ENCODE measurements around the gene UEVLD. TPM values are rescaled to one million over a fixed set of nuclear protein-coding genes. Genes with fewer than 3 reads are reported as not detected.

The UEVLD gene
- polyA plus RNA-seq, 1 donor from 2014 or later, result 11.3 TPM

- H3K36me3 ChIP-seq (ENCODE audit: insufficient read depth, low read length), result peaks cover 7% of the 10 kb centered on the region
- H3K79me2 ChIP-seq (replicated peaks; ENCODE audit: insufficient read depth, low read length), result no peaks in the 10 kb centered on the region
- TF ChIP-seq REST (IDR thresholded peaks at IDR 0.05; ENCODE audit: borderline replicate concordance) (no peak), SMC3 (conservative IDR thresholded peaks at IDR 0.05; ENCODE audit: poor library complexity) (no peak), TAF1 (IDR thresholded peaks at IDR 0.05; ENCODE audit: low read depth) (no peak)
- H3F3A ChIP-seq (ENCODE audit: insufficient read depth, low read length, poor library complexity, severe bottlenecking), result no peaks in the 10 kb centered on the region
- no peak overlapping the region for H2AFZ ChIP-seq (ENCODE audit: low read depth, low read length)
- no peak overlapping the region for H3K27ac ChIP-seq (ENCODE audit: low read length)
- no peaks in the 10 kb centered on the region for H3K9me3 ChIP-seq (ENCODE audit: low read length)
- H3K4me3 ChIP-seq (ENCODE audit: low read length), result no peak overlapping the region
- no peaks in the 10 kb centered on the region for H4K20me1 ChIP-seq (ENCODE audit: insufficient read depth)
- no peaks in the 10 kb centered on the region for H3K9me2 ChIP-seq (ENCODE audit: insufficient read depth, low read length)
- no peaks in the 10 kb centered on the region for H3K27me3 ChIP-seq (ENCODE audit: insufficient read depth, low read depth, low read length)
- no peak overlapping the region for H3K9ac ChIP-seq (ENCODE audit: low read length)
- no peak overlapping the region for H3K4me2 ChIP-seq (ENCODE audit: low read length)
These were observed 92.8 kb downstream of the UEVLD start for GRCh38 chr11:18495703-18496102.

- Histone ChIP-seq H3K27ac (ENCODE audit: low read length) (no peak overlapping the region), H3K79me2 (replicated peaks; ENCODE audit: insufficient read depth, low read length) (no peaks in the 10 kb centered on the region), H3K27me3 (ENCODE audit: insufficient read depth, low read depth, low read length) (no peaks in the 10 kb centered on the region), H3F3A (ENCODE audit: insufficient read depth, low read length, poor library complexity, severe bottlenecking) (no peaks in the 10 kb centered on the region), H3K9me2 (ENCODE audit: insufficient read depth, low read length) (no peaks in the 10 kb centered on the region), H4K20me1 (ENCODE audit: insufficient read depth) (no peaks in the 10 kb centered on the region), H3K9me3 (ENCODE audit: low read length) (no peaks in the 10 kb centered on the region), H2AFZ (ENCODE audit: low read depth, low read length) (no peak overlapping the region), H3K36me3 (ENCODE audit: insufficient read depth, low read length) (peaks cover 6% of the 10 kb centered on the region), H3K4me2 (ENCODE audit: low read length) (no peak overlapping the region), H3K4me3 (ENCODE audit: low read length) (no peak overlapping the region), H3K9ac (ENCODE audit: low read length) (no peak overlapping the region)
- TF ChIP-seq POLR2AphosphoS5 (IDR thresholded peaks at IDR 0.05) (no peak), CTCF (IDR thresholded peaks at IDR 0.05; ENCODE audit: poor library complexity, severe bottlenecking) (no peak)
These were observed 93.3 kb downstream of the UEVLD start for GRCh38 chr11:18495271-18495670.

GRCh38 chr11:18493310-18493709, 95.2 kb downstream of the UEVLD start:
- no peak overlapping the region for H3K27ac ChIP-seq (ENCODE audit: low read length)
- no peak overlapping the region for H2AFZ ChIP-seq (ENCODE audit: low read depth, low read length)
- H3K36me3 ChIP-seq (ENCODE audit: insufficient read depth, low read length), result no peaks in the 10 kb centered on the region
- no peak overlapping the region for H3K9ac ChIP-seq (ENCODE audit: low read length)
- no peak overlapping the region for H3K4me3 ChIP-seq (ENCODE audit: low read length)
- no peaks in the 10 kb centered on the region for H3K9me2 ChIP-seq (ENCODE audit: insufficient read depth, low read length)
- no peaks in the 10 kb centered on the region for H3K79me2 ChIP-seq (replicated peaks; ENCODE audit: insufficient read depth, low read length)
- no peaks in the 10 kb centered on the region for H3K9me3 ChIP-seq (ENCODE audit: low read length)
- no peaks in the 10 kb centered on the region for H3F3A ChIP-seq (ENCODE audit: insufficient read depth, low read length, poor library complexity, severe bottlenecking)
- H3K4me2 ChIP-seq (ENCODE audit: low read length), result no peak overlapping the region
- no peaks in the 10 kb centered on the region for H4K20me1 ChIP-seq (ENCODE audit: insufficient read depth)
- no peaks in the 10 kb centered on the region for H3K27me3 ChIP-seq (ENCODE audit: insufficient read depth, low read depth, low read length)
- TF ChIP-seq CTCF (IDR thresholded peaks at IDR 0.05; ENCODE audit: poor library complexity, severe bottlenecking) (no peak), EP300 (conservative IDR thresholded peaks at IDR 0.05; ENCODE audit: poor library complexity, severe bottlenecking) (no peak), POLR2AphosphoS5 (IDR thresholded peaks at IDR 0.05) (no peak), SMC3 (conservative IDR thresholded peaks at IDR 0.05; ENCODE audit: poor library complexity) (no peak), REST (IDR thresholded peaks at IDR 0.05; ENCODE audit: borderline replicate concordance) (no peak), MXI1 (conservative IDR thresholded peaks at IDR 0.05; ENCODE audit: poor library complexity, severe bottlenecking) (no peak), EZH2 (IDR thresholded peaks at IDR 0.05; ENCODE audit: borderline replicate concordance, insufficient read depth, low read length, poor library complexity, severe bottlenecking) (no peak), RAD21 (conservative IDR thresholded peaks at IDR 0.05) (no peak), TAF1 (IDR thresholded peaks at IDR 0.05; ENCODE audit: low read depth) (no peak)
